Hepatocyte (in vitro differentiated cells): Measurements from ENCODE around the gene ARHGDIG. TPM values are rescaled to one million over a fixed set of nuclear protein-coding genes. Genes with fewer than 3 reads are reported as not detected.

Experiments
- DNase-seq: peaks from one replicate; pipeline ENCODE4 v3.0.0-alpha.2; 2016; ENCODE audit warnings: low spot score
- H2AFZ ChIP-seq: fragments of 200-600 bp; sonication (generic); 2 replicates; pipeline ENCODE4 v1.6.0; 2016; ENCODE audit warnings: antibody characterized with exemption, mild to moderate bottlenecking
- H3K27ac ChIP-seq: fragments of 200-600 bp; sonication (generic); 2 replicates; pipeline ENCODE4 v1.5.1; 2016; ENCODE audit warnings: mild to moderate bottlenecking
- H3K27me3 ChIP-seq: fragments of 200-600 bp; sonication (generic); 2 replicates; pipeline ENCODE4 v1.6.1; 2016
- H3K36me3 ChIP-seq: fragments of 200-600 bp; sonication (generic); replicated peaks from 2 replicates; pipeline ENCODE4 v1.5.1; 2016; ENCODE audit warnings: low read depth; ENCODE audit not compliant: insufficient read depth
- H3K4me1 ChIP-seq: fragments of 200-600 bp; sonication (generic); 2 replicates; pipeline ENCODE4 v1.5.1; 2016; ENCODE audit warnings: mild to moderate bottlenecking, moderate library complexity; ENCODE audit not compliant: insufficient read depth
- H3K4me2 ChIP-seq: fragments of 200-600 bp; sonication (generic); 2 replicates; pipeline ENCODE4 v1.6.0; 2016
- H3K4me3 ChIP-seq: fragments of 200-600 bp; sonication (generic); 2 replicates; pipeline ENCODE4 v1.5.1; 2016; ENCODE audit warnings: mild to moderate bottlenecking
- H3K79me2 ChIP-seq: fragments of 200-600 bp; sonication (generic); 2 replicates; pipeline ENCODE4 v1.6.0; 2017; ENCODE audit warnings: mild to moderate bottlenecking
- H3K9me2 ChIP-seq: fragments of 200-600 bp; sonication (generic); replicated peaks from 2 replicates; pipeline ENCODE4 v1.6.0; 2017; ENCODE audit warnings: mild to moderate bottlenecking; ENCODE audit not compliant: insufficient read depth
- H3K9me3 ChIP-seq: fragments of 200-600 bp; sonication (generic); 2 replicates; pipeline ENCODE4 v1.5.1; 2016; ENCODE audit warnings: low read depth, mild to moderate bottlenecking
- H4K20me1 ChIP-seq: fragments of 200-600 bp; sonication (generic); 2 replicates; pipeline ENCODE4 v1.6.0; 2016; ENCODE audit warnings: mild to moderate bottlenecking; ENCODE audit not compliant: insufficient read depth, poor library complexity, severe bottlenecking
- EZH2 ChIP-seq: fragments of 200-600 bp; sonication (generic); IDR thresholded peaks from 2 replicates; pipeline ENCODE4 v1.6.1; 2016; ENCODE audit warnings: antibody characterized with exemption, mild to moderate bottlenecking, borderline replicate concordance
- EZH2phosphoT487 ChIP-seq: fragments of 200-600 bp; sonication (generic); IDR thresholded peaks from one replicate; pipeline ENCODE4 v1.6.1; 2018; ENCODE audit warnings: antibody characterized with exemption, mild to moderate bottlenecking, low read depth, moderate library complexity; ENCODE audit not compliant: unreplicated experiment, severe bottlenecking
- WGBS: methylation state at CpG from one replicate; pipeline ENCODE4 v1.1.6; 2016; ENCODE audit warnings: low lambda C conversion rate; ENCODE audit errors: missing lambda C conversion rate; 5-methylcytosine and 5-hydroxymethylcytosine counted together
- polyA plus RNA-seq: library from polyadenylated mRNA; unstranded; fragments of >200 nt; fragmentation: Nextera tagmentation; extraction: Ambion mirVana; gene quantifications from 2 replicates; pipeline ENCODE4 v1.2.1, GENCODE V29; 2016
- total RNA-seq: library from RNA; depleted of rRNA; stranded (reverse); fragments of >200 nt; gene quantifications from 2 replicates; pipeline ENCODE4 v1.2.3, GENCODE V29; 2014
- TF ChIP-seq, protein P1 (sequence below): fragments of 200-600 bp; sonication (generic); IDR thresholded peaks from 2 replicates; pipeline ENCODE4 v1.5.1; 2016; ENCODE audit warnings: antibody characterized with exemption, mild to moderate bottlenecking; ENCODE audit not compliant: poor library complexity

The ARHGDIG gene
- total and polyA plus RNA-seq, 2 experiments from 2014 or later, result 1.1 TPM; not detected in 1

GRCh38 chr16:314351-314750, 34.0 kb downstream of the ARHGDIG start:
- H3K4me2 ChIP-seq, result no peak overlapping the region
- H3K9me2 ChIP-seq, result no peaks in the 10 kb centered on the region
- no peaks in the 10 kb centered on the region for H3K4me1 ChIP-seq
- WGBS, result 98% methylated on average over 16 of the region's 16 CpGs
- H4K20me1 ChIP-seq, result peaks cover 24% of the 10 kb centered on the region
- H3K27me3 ChIP-seq, result no peaks in the 10 kb centered on the region
- H3K9me3 ChIP-seq, result no peaks in the 10 kb centered on the region
- TF ChIP-seq, protein P1, sequence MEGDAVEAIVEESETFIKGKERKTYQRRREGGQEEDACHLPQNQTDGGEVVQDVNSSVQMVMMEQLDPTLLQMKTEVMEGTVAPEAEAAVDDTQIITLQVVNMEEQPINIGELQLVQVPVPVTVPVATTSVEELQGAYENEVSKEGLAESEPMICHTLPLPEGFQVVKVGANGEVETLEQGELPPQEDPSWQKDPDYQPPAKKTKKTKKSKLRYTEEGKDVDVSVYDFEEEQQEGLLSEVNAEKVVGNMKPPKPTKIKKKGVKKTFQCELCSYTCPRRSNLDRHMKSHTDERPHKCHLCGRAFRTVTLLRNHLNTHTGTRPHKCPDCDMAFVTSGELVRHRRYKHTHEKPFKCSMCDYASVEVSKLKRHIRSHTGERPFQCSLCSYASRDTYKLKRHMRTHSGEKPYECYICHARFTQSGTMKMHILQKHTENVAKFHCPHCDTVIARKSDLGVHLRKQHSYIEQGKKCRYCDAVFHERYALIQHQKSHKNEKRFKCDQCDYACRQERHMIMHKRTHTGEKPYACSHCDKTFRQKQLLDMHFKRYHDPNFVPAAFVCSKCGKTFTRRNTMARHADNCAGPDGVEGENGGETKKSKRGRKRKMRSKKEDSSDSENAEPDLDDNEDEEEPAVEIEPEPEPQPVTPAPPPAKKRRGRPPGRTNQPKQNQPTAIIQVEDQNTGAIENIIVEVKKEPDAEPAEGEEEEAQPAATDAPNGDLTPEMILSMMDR, result no peak
- TF ChIP-seq EZH2phosphoT487 (no peak), EZH2 (no peak)
- H3K4me3 ChIP-seq, result no peak overlapping the region
- no peaks in the 10 kb centered on the region for H3K36me3 ChIP-seq
- no peak overlapping the region for H3K27ac ChIP-seq
- H3K79me2 ChIP-seq, result peaks cover 53% of the 10 kb centered on the region
- DNase-seq, result no peak
- H2AFZ ChIP-seq, result no peak overlapping the region

- TF ChIP-seq, protein P1, result no peak
- TF ChIP-seq EZH2 (no peak), EZH2phosphoT487 (no peak)
- Histone ChIP-seq H3K4me2 (no peak overlapping the region), H3K36me3 (no peaks in the 10 kb centered on the region), H4K20me1 (peaks cover 24% of the 10 kb centered on the region), H3K27me3 (no peaks in the 10 kb centered on the region), H2AFZ (no peak overlapping the region), H3K27ac (no peak overlapping the region), H3K4me3 (no peak overlapping the region), H3K79me2 (peaks cover 58% of the 10 kb centered on the region), H3K9me3 (no peaks in the 10 kb centered on the region), H3K4me1 (no peaks in the 10 kb centered on the region), H3K9me2 (no peaks in the 10 kb centered on the region)
- DNase-seq, result no peak
- WGBS, result 87% methylated on average over 14 of the region's 14 CpGs
Measured at GRCh38 chr16:314795-315299, 34.5 kb downstream of the ARHGDIG start.

GRCh38 chr16:316741-317464, 36.5 kb downstream of the ARHGDIG start:
- no peak overlapping the region for H2AFZ ChIP-seq
- H3K79me2 ChIP-seq, result peaks cover 78% of the 10 kb centered on the region
- H4K20me1 ChIP-seq, result peaks cover 30% of the 10 kb centered on the region
- no peak overlapping the region for H3K27ac ChIP-seq
- no peak overlapping the region for H3K4me3 ChIP-seq
- no peaks in the 10 kb centered on the region for H3K9me3 ChIP-seq
- WGBS, result 95% methylated on average over 19 of the region's 19 CpGs
- H3K4me2 ChIP-seq, result no peak overlapping the region
- H3K4me1 ChIP-seq, result no peaks in the 10 kb centered on the region
- H3K27me3 ChIP-seq, result no peaks in the 10 kb centered on the region
- TF ChIP-seq EZH2phosphoT487 (no peak), EZH2 (no peak)
- TF ChIP-seq, protein P1, result no peak
- no peaks in the 10 kb centered on the region for H3K36me3 ChIP-seq
- no peaks in the 10 kb centered on the region for H3K9me2 ChIP-seq
- no peak for DNase-seq
